Smooth muscle cell (in vitro differentiated cells): Measurements from ENCODE around the gene EGFLAM. TPM values are rescaled to one million over a fixed set of nuclear protein-coding genes. Genes with fewer than 3 reads are reported as not detected.

ENCODE experiments used
- DNase-seq: peaks from one replicate; lab custom pipeline; 2025; ENCODE audit not compliant: unreplicated experiment; lab: John Stamatoyannopoulos, UW
- H2AFZ ChIP-seq: fragments of 200-600 bp; sonication (generic); 2 replicates; pipeline ENCODE4 v1.6.0; 2016; ENCODE audit warnings: antibody characterized with exemption, low read depth, mild to moderate bottlenecking
- H3F3A ChIP-seq: fragments of 200-600 bp; sonication (generic); 2 replicates; pipeline ENCODE4 v1.6.0; 2017; ENCODE audit warnings: antibody characterized with exemption, low read depth
- H3K27ac ChIP-seq: fragments of 200-600 bp; sonication (generic); 2 replicates; pipeline ENCODE4 v1.5.1; 2016; ENCODE audit warnings: low read depth, mild to moderate bottlenecking
- H3K27me3 ChIP-seq: fragments of 200-600 bp; sonication (generic); 2 replicates; pipeline ENCODE4 v1.6.1; 2016; ENCODE audit warnings: low read depth, mild to moderate bottlenecking
- H3K36me3 ChIP-seq: fragments of 200-600 bp; sonication (generic); 2 replicates; pipeline ENCODE4 v1.5.1; 2016; ENCODE audit warnings: low read depth
- H3K4me1 ChIP-seq: fragments of 200-600 bp; sonication (generic); 2 replicates; pipeline ENCODE4 v1.5.1; 2016; ENCODE audit warnings: low read depth
- H3K4me2 ChIP-seq: fragments of 200-600 bp; sonication (generic); 2 replicates; pipeline ENCODE4 v1.6.0; 2016; ENCODE audit warnings: mild to moderate bottlenecking
- H3K4me3 ChIP-seq: fragments of 200-600 bp; sonication (generic); 2 replicates; pipeline ENCODE4 v1.5.1; 2016; ENCODE audit warnings: mild to moderate bottlenecking
- H3K79me2 ChIP-seq: fragments of 200-600 bp; sonication (generic); 2 replicates; pipeline ENCODE4 v1.6.0; 2016; ENCODE audit warnings: low read depth, mild to moderate bottlenecking
- H3K9ac ChIP-seq: fragments of 200-600 bp; sonication (generic); 2 replicates; pipeline ENCODE4 v1.6.0; 2016; ENCODE audit warnings: low read depth
- H3K9me3 ChIP-seq: fragments of 200-600 bp; sonication (generic); replicated peaks from 2 replicates; pipeline ENCODE4 v1.5.1; 2016; ENCODE audit warnings: low read depth
- H4K20me1 ChIP-seq: fragments of 200-600 bp; sonication (generic); 2 replicates; pipeline ENCODE4 v1.6.0; 2016; ENCODE audit warnings: low read depth
- WGBS: methylation state at CpG from one replicate; pipeline ENCODE4 v1.1.7; 2016; ENCODE audit warnings: low lambda C conversion rate; 5-methylcytosine and 5-hydroxymethylcytosine counted together
- polyA plus RNA-seq: library from polyadenylated mRNA; unstranded; fragments of >200 nt; fragmentation: Nextera tagmentation; extraction: Ambion mirVana; gene quantifications from 2 replicates; pipeline ENCODE4 v1.2.1, GENCODE V29; 2016
- total RNA-seq: library from RNA; depleted of rRNA; stranded (reverse); fragments of >200 nt; gene quantifications from 2 replicates; pipeline ENCODE4 v1.2.3, GENCODE V29; 2014
- TF ChIP-seq, protein P1 (sequence below): fragments of 200-600 bp; sonication (generic); IDR thresholded peaks from 2 replicates; pipeline ENCODE4 v1.5.1; 2017; ENCODE audit warnings: borderline replicate concordance, mild to moderate bottlenecking, antibody characterized with exemption; ENCODE audit not compliant: insufficient read depth, poor library complexity, severe bottlenecking

Gene EGFLAM
- total RNA-seq: 103 and 108 TPM in 2 replicates
- polyA plus RNA-seq: 106 and 194 TPM in 2 replicates

DNA sequence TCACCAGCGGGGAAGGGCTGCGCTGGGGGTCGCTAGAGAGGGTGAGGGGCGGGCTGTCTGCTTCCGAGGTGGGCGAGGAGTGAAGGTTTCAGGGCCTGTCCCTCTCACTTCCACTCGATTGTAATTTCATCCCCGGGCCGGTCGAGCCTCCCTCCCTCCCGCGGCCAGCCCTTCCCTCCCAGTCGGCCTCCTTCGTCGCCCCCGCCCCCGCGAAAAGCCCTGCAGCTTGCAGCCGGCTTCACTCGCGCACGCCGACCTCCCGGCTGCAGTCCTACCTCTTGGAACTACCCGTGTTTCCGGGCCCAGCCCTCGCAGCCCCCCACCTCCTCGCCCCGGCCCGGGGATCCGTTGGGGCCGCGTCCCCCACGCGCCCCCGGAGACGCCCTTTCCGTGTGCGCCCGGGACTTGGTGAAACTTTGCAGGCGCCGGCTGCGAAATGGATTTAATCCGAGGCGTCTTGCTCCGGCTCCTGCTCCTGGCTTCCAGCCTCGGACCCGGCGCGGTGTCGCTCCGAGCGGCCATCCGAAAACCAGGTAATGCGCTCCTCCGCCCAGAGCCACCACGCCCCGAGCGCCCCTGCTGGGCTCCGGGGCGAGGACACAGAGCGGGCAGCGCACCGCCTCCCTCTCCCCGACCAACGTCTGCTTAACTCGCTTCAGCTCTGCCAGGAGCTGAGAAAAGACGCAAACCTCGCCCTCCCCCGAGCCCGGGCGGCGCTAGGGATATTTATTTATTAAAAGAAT lies at the start of gene EGFLAM:
Gene EGFLAM, plus strand, starts transcription at position 241 of the 743 bp plus-strand sequence. Its CDS starts 196 bp downstream, at position 437.
- Histone ChIP-seq H3F3A (peaks cover 12% of the 10 kb centered on the region), H3K79me2 (peaks cover 57% of the 10 kb centered on the region), H4K20me1 (no peaks in the 10 kb centered on the region), H3K4me3 (peak within 1 kb of the TSS; percentile 71), H3K27me3 (no peaks in the 10 kb centered on the region), H3K36me3 (no peaks in the 10 kb centered on the region), H3K9ac (peak within 1 kb of the TSS; percentile 56), H3K4me1 (peaks cover 23% of the 10 kb centered on the region), H3K4me2 (peak within 1 kb of the TSS; percentile 85), H2AFZ (peak within 1 kb of the TSS; percentile 40), H3K27ac (peak within 1 kb of the TSS; percentile 59), H3K9me3 (no peaks in the 10 kb centered on the region)
- TF ChIP-seq, protein P1, sequence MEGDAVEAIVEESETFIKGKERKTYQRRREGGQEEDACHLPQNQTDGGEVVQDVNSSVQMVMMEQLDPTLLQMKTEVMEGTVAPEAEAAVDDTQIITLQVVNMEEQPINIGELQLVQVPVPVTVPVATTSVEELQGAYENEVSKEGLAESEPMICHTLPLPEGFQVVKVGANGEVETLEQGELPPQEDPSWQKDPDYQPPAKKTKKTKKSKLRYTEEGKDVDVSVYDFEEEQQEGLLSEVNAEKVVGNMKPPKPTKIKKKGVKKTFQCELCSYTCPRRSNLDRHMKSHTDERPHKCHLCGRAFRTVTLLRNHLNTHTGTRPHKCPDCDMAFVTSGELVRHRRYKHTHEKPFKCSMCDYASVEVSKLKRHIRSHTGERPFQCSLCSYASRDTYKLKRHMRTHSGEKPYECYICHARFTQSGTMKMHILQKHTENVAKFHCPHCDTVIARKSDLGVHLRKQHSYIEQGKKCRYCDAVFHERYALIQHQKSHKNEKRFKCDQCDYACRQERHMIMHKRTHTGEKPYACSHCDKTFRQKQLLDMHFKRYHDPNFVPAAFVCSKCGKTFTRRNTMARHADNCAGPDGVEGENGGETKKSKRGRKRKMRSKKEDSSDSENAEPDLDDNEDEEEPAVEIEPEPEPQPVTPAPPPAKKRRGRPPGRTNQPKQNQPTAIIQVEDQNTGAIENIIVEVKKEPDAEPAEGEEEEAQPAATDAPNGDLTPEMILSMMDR: no peak
- DNase-seq: peak; percentile 32
- WGBS: under 1% methylated on average over 52 of the region's 73 CpGs

DNA sequence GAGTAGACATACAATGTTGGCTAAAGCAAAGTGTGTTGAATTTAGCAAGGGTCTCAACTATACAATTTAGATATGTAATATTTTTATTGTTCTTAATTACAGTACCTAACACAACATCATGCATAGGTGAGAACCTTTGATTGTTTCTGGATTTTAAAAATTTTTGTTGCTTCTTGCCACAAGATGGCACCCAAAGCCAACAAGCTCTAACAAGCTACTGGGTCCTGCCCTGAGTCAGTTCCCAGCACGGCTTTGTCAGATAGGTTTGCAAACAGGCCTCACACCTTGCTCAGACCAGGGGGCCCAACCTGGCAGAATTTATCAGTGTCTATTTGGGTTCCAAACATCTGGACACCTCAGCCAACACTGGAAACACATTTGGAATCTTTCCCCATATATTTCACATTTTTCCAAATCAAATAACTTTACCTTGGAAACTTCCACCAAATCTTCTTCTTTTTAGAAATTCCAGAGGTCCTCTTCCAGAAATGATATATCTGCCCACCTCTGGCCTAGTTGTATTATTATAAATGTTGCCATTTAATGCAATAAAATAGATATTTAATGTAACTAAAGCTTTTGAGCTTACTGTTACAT lies 49.5 kb upstream of the EGFLAM start:
- Histone ChIP-seq H3K36me3 (no peaks in the 10 kb centered on the region), H3K9ac (no peak overlapping the region)
- DNase-seq: no peak

DNA sequence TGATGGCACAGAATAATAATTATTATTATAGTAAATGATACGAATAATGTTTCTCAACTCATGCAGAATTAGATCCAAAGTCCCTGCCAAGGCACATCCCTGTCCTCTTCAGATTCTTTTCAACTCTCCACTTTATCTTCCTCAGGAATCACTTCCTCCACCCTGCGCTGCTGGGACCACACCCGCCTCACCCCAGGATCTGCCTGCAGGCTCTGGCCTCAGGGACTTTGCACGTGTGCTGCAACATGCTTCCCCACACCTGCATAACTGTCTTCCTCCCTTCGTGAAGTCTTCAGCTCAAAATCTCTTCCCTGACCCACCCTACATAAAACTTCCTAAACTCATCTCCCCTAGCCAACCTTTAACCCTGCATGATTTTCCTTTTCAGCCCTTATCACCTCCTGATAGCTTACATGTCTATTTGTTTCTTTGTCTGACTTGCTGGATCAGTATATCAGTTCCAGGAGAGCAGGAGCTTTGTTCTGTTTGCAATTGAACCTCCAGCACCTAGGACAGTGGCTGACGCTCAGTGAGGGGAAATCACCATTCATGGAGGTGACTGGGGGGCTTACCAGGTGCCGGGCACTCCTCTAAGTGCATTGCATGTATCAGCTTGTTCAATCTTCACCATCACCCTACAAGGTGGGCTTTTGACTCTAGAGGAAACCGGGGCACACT lies 47.5 kb upstream of the EGFLAM start:
- H3K36me3 ChIP-seq: no peaks in the 10 kb centered on the region
- no peak for DNase-seq
- no peaks in the 10 kb centered on the region for H3K27me3 ChIP-seq
- TF ChIP-seq, protein P1: no peak
- no peaks in the 10 kb centered on the region for H3K4me1 ChIP-seq
- no peaks in the 10 kb centered on the region for H3K9me3 ChIP-seq
- H3K9ac ChIP-seq: no peak overlapping the region
- WGBS: 80% methylated on average over 8 of the region's 8 CpGs
- no peak overlapping the region for H3K4me3 ChIP-seq
- no peak overlapping the region for H2AFZ ChIP-seq
- no peak overlapping the region for H3K27ac ChIP-seq
- no peak overlapping the region for H3K4me2 ChIP-seq
- no peaks in the 10 kb centered on the region for H3F3A ChIP-seq
- H4K20me1 ChIP-seq: no peaks in the 10 kb centered on the region
- no peaks in the 10 kb centered on the region for H3K79me2 ChIP-seq

More for the DNA sequence above, 49.5 kb upstream of the EGFLAM start:
- H3K4me1 ChIP-seq: no peaks in the 10 kb centered on the region
- no peak overlapping the region for H3K4me2 ChIP-seq
- H3F3A ChIP-seq: no peaks in the 10 kb centered on the region
- H4K20me1 ChIP-seq: no peaks in the 10 kb centered on the region
- no peaks in the 10 kb centered on the region for H3K27me3 ChIP-seq
- no peaks in the 10 kb centered on the region for H3K9me3 ChIP-seq
- no peak overlapping the region for H3K27ac ChIP-seq
- no peak overlapping the region for H2AFZ ChIP-seq
- no peaks in the 10 kb centered on the region for H3K79me2 ChIP-seq
- no peak overlapping the region for H3K4me3 ChIP-seq
- TF ChIP-seq, protein P1: peak; percentile 68
- WGBS: 0% methylated on average over 1 of the region's 1 CpG
